HG03378 (cell line): Measurements from ENCODE around the gene SLC12A2.

Experiments
- ATAC-seq: cut with Tn5 transposase; IDR thresholded peaks from one replicate; pipeline ENCODE4 v1.9.1; 2021; ENCODE audit warnings: mild to moderate bottlenecking, moderate library complexity; ENCODE audit not compliant: unreplicated experiment

SLC12A2 gene

GRCh38 chr5:128158342-128158741 lies 74.8 kb downstream of the SLC12A2 start:
- ATAC-seq: no peak

DNA sequence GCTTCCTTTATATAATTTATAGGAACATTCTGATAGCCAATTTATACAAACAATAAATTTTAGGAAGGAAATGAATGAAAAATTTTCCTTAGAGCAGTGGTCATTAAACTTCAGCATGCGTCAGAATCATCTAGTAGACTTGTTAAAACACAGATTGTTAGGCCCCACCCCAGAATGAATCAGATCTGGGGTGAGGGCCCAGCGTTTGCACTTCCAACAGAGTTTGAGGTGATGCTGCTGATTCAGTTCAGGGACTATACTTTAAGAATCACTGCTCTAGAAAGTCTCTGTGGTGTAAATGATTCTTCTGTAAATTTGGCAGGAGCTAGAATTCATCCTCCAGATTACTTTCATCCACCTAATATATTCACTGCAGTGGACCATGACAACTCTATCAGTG lies 80.4 kb downstream of the SLC12A2 start:
- no peak for ATAC-seq

- ATAC-seq: no peak
These were observed 85.9 kb downstream of the SLC12A2 start for GRCh38 chr5:128169401-128170017.

DNA sequence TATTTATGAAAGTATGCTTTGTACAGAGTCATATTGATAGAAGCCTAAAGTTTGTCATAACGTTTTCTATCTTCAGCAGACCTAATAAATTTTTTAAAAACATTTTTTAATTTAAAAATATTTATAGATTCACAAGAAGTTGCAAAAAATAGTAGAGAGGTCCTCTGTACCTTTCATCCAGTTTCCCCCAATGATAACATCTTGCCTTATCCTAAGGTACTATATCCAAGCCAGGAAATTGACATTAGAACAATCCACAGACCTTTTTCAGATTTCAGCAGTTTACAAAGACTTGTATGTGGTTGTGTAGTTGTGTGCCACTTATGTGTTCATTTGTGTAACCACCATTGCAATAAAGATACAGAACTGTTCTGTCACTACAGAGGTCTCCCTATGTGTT lies 88.5 kb downstream of the SLC12A2 start:
- no peak for ATAC-seq

GRCh38 chr5:128174951-128175350 lies 91.4 kb downstream of the SLC12A2 start:
- ATAC-seq: no peak

DNA sequence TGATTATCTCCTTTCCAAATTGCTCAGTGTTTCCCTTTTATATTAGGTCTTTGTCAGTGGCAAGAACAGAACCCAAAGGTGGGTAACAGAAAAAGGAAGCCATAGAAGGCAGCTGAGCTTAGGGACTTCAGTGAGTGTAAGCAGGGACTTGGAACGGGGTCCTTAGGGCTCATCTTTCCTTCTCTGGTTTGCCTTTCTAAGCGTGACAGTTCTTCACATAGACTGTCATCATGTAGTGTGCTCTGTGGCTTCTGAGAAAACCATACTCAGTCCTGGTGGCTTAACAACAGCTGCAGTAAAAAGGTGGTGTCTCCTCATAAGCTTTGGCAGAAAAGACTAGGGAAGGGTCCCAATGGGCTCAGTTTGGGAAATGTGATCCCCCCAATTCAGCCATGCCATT lies 108.8 kb downstream of the SLC12A2 start:
- no peak for ATAC-seq

DNA sequence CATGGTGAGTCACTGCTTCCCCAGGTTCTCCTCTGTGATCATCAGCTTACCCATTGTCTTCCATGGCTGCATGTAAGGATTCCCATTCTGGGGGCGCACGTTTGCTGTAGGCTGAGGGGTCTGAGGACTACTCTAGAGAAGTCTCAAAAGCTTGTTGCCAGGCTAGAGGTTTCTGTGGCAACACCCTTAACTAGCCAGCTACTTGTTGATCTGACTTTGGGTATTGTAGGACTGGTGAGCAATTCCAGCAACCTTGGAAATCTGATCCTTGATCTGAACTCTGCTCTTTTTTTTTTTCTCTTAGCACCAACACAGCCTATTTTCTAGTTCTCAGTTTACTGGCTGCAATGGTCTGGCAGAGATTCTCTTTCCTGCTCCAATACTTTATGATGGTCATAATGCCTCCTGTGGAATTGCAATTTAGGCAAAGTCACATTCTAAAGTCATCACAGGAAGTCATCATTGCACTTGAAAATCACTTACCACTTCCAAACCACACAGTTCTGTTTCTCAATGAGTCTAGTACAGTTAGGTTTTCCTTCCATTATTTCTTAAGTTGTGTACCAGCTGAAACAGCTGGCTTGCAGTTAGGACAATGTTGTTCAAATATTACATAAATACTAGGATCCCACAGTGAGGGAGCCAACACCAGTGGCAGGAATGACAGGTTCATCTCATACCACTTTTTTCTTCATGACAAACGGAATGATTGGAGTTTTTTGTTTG lies 110.3 kb downstream of the SLC12A2 start:
- no peak for ATAC-seq

DNA sequence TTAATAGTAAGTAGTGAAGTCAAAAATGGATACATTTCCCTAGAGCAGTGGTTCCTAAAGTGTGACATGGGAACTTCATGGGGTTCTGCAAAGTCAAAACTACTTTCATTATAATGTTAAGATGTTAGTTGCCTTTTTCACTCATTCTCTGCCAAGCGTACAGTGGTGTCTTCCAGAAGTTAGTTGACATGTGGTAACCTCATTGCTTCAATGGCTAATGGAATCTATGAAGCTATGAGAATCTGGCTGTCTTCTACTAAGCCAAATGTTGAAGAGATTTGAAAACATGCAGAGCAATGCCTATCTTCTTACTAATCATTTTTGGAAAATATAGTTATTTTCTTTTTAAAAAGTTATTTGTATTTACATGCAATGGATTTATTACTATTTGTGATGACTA lies 111.8 kb downstream of the SLC12A2 start:
- ATAC-seq: no peak

DNA sequence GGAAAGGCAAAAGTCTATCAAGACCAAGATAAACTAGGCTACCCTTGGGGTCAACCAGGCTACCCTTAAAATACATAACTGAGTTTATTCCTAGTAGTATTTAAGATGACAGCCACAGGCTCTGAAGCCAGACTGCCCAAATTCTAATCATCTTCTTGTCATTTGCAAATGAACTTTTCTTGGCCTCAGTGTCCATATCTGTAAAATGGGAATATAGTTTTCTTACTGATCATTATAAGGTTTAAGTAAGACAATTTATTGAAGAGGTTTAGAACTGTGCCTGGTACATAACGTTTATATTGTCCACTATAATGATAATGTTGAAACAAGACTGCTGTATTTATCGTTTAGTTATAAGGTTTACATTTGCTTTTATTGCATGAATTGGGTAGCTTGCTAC lies 112.5 kb downstream of the SLC12A2 start:
- ATAC-seq: no peak

DNA sequence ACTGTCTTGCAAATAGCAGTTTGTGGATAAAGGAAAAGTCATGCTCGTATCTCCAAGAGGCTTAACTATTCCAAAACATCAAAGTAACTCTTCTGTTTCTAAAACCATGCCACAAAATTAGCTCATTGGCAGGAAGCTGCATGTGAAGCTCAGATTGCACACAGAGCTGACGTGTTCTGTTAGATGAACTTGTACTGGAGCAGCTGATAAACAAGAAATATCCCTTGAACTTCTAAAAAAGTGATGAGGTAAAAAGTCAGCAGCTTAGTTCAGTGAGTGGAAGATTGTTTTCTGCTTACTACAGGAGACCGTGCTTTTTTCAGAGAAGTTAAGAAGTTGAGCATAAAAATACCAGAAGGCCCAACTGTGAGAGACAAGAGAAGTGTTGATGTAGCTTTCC lies 113.2 kb downstream of the SLC12A2 start:
- ATAC-seq: no peak

DNA sequence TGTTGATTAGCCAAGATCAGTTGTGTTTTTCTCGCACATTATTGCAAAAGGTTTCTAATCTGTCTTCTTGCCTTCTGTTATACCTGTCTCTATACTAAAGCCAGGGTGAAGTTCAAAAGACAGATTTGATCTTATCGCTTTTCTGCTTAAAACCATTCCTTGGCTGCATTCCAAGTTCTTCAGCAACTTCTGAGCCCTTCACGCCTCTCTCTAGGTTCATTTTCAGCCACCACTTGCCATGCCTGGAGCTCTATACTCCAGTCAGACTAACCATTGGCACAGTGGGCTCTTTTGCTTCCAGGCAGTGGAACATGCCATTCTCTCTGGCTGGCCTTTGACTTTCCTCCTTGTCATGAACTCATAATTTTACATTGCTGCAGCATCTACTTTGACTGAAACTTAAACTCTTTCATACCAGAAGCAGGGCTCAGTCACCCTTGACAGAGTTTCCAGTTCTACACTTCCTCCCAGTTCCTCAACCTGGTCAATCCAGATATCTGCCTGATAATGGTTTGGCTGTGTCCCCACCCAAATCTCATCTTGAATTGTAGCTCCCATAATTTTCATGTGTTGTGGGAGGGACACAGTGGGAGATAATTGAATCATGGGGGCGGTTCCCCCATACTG lies 114.4 kb downstream of the SLC12A2 start:
- ATAC-seq: no peak

DNA sequence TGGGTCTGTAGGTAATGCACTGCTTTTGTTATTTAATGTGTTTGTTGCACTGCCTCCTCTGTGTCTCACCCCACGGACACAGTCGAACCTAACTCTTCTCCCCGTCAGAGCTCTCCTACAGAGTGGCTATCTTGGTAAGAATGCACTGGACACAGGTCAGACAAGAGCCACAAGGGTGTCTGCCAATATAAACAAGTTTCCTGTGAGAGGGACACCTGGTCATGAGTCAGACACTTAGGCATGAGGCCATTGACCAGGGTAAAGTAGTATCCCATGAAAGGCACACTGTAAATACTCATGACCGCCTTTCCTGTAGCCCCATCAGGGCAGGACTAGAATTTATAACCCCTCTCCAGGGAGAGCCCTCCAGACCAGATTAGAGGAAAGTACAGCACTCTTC lies 115.5 kb downstream of the SLC12A2 start:
- no peak for ATAC-seq

DNA sequence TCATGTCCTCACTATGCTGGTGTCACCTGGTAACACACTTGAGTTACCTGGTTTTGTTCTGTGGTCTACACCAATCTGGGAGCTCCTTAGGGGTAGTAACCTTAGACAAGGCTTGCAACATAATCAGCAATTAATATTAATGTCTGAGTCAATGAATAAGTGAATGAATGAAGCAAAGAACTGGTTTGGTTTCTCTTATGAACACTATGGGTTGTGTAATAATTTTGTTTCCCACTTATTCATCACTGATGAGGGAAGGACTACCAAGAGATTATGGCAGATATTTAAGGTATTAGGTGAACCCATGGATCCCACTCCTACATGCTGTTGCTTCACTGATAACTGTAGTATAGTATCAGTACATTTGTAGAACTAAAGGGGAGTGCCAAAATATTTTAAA lies 116.0 kb downstream of the SLC12A2 start:
- ATAC-seq: no peak

DNA sequence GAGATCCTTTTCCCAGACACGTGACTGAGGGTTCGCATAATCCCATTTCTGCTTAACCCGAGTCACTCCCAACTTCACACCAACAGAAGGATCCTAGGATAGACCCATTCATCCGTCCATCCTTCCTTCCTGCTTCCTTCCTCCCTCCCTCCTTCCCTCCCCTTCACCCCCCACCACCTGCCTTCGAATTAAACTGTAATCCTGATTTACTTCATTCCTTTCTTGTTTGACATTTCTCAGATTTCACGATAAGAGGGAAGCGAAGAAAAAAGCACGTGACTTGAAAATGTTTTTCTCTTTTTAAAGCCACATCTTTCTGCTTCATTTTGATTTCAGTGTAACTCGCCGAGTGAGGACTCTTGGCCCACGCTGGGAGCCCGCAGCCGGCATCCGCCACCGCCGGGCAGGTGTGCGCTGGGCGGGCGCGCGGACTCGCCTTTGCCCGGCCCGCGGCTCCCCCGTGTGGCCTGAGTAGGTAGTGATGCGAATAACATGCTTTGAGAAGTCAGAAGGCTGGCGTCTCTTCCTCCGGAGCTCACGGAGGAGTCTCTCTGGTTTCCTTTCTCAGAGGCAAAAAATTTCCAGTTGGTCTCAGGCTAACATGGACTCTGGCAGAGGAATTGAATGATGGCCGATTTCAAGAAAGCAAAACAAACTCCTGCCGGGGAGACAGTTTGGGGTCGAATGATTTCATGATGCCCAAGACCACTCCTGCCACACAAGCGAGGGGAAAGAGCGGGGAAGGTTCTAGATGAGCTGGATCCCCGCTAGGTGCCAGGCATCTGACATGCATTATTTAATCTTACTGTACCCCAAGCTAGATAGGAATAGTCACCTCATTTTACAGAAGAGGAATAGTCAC lies 117.7 kb downstream of the SLC12A2 start:
- peak; percentile 87 for ATAC-seq

GRCh38 chr5:128202320-128202719 lies 118.8 kb downstream of the SLC12A2 start:
- ATAC-seq: no peak

GRCh38 chr5:128208436-128208835 lies 124.9 kb downstream of the SLC12A2 start:
- no peak for ATAC-seq

DNA sequence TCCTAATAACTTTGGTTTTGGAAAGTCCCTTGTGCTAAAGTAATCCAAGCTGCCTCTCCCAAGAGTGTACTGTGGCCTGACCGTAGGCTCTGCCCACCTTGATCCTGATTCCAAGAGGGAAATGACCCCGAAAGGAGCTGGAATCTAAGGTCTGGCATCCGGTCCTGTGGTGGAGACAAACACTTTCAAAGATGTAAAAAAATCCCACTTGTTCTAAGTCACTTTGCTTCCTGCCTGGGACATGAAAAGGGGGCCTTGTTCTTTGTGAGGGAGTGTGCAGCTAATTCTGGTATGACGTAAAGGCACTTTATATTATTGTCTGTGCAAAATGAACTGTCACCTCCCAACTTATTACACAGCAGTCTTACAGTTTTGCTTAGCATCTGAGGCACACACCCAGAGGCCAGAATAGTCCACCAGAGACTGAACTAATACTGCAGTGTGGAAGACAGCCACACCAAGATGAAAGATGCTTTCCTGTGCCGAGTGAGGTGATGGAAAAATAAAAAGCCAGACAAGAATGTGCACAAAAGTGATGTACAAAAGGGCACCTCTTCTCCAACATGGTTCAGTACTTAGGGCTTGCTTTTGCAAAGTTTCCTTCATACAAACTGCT lies 128.7 kb downstream of the SLC12A2 start:
- no peak for ATAC-seq

DNA sequence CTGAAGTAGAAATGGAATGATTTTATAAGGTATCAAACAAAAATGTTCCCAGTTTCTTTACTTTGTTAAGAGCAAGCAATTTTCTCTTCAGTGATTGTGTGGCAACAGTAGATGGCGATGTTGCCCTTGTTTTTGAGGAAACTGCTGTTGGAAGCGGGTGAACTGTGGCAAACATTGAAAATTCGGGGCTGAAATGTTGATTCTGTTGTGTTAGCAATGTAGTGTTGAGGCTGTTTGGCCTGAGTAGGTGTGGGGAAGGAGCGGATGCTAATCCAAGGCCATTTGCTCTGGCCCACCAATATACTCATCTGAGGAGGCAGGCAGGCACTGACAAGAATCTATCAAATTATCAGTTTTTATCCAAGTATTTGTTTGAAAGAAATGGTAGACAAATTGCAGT lies 129.8 kb downstream of the SLC12A2 start:
- peak; percentile 66 for ATAC-seq

GRCh38 chr5:128213833-128214232 lies 130.3 kb downstream of the SLC12A2 start:
- no peak for ATAC-seq

DNA sequence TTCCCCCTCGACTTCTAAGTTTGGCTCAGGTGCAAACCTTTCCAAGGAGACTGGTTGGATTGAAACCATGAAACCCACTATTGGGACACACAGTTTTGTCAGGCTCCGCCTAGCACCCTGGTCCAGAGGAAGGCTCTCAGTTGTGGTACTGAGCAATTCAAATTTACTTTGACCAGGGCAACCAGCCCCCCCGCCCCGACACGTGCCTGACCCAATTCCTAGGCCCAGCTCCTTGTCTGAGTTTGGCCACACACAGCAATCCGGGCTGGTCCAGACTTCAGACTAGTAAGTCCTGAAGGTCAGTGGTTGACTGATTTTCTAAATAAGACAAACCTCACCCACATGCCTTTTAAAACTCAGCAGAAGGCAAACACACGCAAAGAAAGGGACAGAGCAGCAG lies 132.7 kb downstream of the SLC12A2 start:
- ATAC-seq: no peak
